H1 (cell line): ENCODE results near the gene SCYGR1.

Experiments used
- ATF2 ChIP-seq: IDR thresholded peaks from 2 replicates; pipeline ENCODE4 v1.6.1; 2012; ENCODE audit warnings: low read length, inconsistent platforms
- EZH2 ChIP-seq: fragments of 200-600 bp; sonication (generic); IDR thresholded peaks from 2 replicates; pipeline ENCODE4 v1.7.1; 2012; ENCODE audit warnings: low read depth, mild to moderate bottlenecking, moderate library complexity, low read length, inconsistent platforms; ENCODE audit not compliant: severe bottlenecking

GRCh38 chr2:227379095-227379494 is 8.7 kb downstream of the SCYGR1 start, which contains the start of gene TM4SF20:
- no peak for TF ChIP-seq ATF2
- TF ChIP-seq EZH2 = no peak
